Fibroblast of skin of left biceps (primary cell): ENCODE results near the gene GPR137B.
"Not testable (repeated sequence)": the region's sequence is repeated elsewhere in the genome, so short reads cannot be mapped to it uniquely, and the experiment has no call there.

Source experiments
- DNase-seq, 2 experiments: peaks; one replicate each; pipeline ENCODE4 v3.0.0-alpha.2; 2013; ENCODE audit warnings: low read depth in 2 of 2

GPR137B gene

DNA sequence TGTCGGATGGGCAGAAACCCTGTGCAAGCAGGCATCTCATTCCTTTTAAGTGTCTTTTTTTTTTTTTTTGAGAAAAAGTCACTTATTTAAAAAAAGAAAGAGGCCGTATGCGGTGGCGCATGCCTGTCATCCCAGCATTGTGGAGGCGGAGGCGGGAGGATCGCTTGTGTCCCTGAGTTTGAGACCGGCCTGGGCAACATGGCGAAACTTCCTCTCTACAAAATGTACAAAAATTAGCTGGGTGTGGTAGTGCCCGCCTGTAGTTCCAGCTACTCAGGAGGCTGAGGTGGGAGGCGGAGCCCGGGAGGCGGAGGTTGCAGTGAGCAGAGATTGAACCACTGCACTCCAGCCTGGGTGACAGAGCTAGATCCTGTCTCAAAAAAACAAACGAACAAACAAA, 1.7 kb downstream of the GPR137B start:
- DNase-seq, result no peak

DNA sequence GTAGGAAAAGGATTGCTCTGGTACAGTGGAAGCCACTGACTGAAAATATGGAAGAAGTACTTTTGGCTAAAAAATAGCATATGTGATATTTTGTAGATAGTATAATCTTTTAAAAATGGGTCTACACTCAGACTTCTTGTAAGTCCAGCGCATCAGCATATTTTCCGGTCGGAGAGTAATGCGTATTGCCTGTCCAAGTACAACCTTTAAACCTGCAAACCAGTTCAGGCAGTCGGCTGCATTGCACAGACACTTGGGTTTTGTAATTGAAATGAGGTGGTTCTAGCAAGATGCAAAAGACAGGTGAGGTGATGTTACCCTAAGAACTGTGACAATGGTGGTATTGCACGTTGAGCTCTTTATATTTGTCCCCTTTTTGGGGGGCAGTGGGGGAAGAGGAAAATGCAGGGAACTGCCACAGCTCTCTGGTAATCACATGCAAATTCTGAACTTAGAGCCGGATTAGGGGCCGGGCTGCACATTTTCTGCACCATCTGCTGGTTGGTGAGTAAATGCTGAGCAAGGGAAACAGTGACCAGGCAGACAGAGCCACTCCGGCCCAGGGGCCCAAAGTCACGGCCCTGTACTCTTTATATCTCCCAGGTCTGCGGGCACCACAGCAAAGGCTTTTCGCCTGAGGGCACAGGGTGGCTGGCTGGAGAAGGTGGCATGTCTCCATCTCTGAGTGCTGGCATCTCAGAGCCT, 2.3 kb downstream of the GPR137B start:
- no peak for DNase-seq

DNA sequence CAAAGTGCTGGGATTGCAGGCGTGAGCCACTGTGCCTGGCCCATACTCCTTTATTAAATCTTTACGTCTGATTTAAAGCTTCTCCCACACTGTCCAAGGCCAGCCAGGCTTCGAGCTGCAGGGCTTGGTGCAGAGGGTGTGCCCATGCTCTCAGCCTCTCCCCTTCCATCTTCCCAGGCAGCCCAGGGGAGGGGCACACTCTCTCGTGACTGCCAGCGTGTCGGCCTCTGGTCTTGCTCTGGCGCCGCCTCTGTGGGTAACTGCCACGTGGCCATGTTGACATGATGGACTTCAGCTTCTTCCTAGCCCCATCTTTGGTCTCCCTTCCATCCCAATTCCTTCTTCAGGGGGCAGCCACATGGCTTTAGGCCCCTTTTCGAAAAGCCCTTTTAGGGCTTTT, 4.7 kb downstream of the GPR137B start:
- no peak for DNase-seq

DNA sequence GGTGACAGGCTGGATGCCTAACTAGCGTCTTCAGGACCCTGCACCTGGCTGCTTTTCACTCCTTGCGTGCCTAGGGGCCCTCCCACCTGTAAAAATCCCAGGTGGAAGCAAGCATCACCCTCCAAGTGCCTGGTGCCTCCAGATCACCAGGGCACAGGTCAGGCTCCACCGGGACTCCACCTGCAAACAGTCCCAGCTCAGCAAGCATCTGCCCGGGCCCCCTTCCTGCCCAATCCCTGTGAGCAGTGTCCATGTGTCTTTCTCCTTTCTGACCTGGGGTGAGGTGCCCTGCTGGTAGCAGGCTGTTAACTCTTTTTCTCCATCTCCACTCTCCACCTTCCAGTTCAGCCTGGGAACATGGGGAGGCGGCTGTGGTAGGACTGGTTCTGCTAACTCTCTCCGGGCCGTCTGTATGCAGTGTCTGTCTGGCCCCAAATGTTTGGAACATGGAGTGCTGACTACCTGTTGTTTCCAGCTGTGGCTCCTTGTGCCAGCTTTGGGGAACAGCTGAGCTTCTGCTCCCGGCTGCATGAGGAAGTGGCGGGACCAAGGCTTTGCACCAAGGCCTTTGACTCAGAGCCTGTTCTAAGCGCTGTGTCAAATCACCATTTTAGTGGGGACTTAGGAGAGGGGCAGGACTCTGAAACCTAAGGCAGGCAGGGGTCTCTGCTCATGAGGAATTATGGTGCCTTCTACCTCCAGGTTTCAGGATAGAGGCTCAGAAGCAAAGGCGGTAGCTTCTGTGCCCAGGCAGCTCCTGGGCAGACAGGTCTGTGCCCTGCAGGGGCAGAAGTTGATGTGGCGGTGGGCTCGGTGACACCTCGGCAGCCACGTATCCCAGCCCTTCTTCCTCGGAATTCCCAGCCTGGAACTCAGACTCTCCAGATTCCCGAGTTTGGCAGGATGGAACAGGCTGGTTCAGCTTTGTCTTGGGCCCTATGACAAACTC, 5.5 kb downstream of the GPR137B start:
- DNase-seq, result no peak

DNA sequence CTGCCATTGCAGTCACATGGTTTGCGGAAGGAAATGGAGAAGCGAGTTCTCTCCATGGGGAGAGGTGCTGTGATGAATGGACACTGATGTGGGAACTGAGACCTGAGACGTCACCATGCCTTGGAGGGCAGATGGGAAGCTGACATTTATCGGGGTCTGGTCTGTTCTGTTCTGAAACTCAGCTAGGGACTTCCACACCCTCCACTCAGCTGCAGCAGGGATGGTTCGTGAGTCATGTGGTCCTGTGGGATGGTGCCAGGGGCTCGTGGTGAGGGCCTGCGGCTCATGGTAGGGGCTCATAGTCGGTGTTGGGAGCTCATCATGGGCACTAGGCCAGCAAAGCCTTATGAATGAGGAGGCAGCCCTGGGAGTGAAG, 6.1 kb downstream of the GPR137B start:
- no peak for DNase-seq

DNA sequence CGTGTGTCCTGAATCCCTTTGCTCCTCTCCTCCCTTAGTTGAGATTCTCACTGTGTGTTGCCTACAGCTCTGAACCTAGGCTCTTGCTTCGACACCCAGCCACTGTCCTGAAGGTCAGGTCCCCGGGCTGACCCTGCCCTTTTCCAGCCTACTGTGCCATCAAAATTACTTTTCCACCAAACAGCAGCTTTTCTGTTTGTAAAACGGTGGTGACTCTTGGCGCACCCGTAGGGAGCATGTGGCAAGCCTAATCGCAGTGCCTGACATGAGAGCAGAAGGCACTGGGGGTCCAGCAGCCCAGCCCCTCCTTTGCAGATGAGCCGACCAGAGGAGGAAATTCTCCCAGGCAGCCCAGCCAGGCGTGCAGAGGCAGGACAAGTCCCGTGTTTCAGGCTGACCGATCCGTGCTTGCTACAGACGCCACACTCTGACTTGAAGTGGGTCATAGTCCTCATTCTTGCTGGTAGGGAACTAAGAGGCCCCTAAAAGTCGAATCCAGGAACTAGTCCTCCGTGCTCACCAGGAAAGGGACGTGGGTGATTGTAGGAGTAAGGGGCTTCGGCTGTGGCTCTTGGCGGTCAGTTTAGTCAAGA, 6.8 kb downstream of the GPR137B start:
- DNase-seq, result no peak

DNA sequence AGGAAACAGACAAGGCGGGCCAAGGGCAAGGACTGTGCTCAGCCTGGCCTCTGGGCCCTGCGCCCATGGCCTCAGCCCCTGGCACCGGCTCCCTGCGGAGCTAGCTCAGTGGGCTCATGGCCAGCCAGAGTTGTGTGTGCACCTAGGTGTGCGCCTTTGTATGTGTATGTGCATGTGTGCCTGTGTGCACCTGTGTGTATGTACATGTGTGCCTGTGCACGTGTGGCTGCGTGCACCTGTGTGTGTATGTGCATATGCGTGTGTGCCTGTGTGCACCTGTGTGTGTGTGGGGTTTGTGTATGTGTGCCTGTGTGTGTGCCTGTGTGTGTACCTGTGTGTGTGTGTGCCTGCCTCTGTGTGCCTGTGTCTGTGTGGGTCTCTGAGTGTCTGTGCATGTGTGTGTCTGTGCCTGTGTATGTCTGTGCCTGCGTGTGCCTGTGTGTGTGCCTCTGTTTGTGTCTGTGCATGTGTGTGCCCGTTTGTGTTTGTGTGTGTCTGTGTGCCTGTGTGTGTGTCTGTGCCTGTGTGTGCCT, 7.4 kb downstream of the GPR137B start:
- DNase-seq, result no peak

DNA sequence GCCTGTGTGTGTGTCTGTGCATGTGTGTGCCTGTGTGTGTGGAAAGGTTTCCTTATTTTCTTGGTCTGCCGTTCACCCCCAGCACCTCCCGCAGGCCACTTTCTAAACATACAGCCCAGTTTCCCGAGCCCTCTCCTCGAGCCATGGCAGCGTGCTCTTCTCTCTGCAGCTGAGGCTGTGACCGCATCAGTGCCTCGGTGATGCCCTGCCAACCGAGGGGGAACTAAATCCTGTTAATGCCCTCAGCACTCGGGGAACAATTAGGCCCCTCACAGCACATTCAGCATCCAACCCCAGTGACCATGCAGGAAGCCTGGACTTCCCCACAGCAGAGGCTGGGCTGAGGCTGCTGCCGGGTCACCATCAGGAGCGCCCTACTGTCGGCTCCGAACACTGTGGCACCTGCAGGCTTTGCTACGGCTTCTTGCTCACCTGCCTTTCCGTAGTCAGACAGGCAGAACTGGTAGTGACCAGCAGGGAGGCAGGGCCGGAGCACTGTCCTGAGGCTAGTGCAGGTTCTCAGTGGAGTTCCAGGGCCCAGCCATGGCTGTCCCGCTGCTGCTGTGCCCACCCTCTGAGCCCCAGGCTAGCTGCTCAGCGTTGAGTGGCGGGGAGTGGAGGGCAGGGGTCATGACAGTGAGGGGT, 8.1 kb downstream of the GPR137B start:
- DNase-seq, result no peak

DNA sequence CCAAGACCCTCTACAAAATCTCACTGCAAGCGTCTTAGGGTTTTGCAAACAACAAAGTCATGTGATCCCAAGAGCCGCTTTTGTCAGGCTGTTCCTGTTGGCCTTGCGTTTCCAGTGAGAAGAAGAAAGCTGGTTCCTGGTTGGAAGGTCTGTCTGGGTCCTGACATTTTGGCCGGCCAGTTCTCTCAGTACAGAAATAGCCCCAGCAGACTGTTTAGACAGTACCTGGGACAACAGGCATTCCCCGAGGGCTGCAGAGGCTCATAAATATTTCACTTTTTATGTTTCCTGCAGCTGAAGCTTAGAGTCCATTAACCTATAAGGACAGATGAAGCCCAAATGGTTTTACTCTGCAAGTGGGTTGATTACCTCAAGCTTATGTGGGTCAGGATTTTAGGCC, 8.6 kb downstream of the GPR137B start:
- DNase-seq, result no peak

DNA sequence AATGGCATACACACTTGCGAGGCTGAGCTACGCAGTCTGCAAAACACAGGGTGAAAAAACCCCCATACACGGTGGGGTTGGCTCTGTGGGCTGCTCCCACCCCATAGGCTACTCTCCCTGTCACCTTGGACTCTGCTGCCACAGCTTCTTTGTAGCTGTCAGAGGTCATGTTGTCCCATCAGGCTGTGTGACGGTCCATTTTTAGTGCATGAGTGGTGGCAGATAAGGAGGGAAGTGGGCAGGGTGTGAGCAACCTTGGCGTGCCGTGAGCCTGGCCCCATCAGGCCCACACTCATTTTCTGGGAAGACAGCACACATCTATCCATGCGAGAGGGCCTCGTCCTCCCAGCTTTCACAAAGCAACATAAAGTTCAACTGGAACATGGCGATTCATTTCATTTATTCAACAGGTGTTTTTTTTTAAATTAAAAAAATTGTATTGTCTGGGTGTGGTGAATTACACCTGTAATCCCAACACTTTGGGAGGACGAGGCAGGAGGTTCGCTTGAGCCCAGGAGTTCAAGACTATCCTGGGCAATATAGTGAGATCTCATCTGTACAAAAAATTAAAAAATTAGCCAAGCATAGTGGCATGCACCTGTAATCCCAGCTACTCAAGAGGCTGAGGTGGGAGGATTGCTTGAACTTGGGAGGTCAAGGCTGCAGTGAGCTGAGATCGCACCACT, 9.5 kb downstream of the GPR137B start:
- no peak for DNase-seq

DNA sequence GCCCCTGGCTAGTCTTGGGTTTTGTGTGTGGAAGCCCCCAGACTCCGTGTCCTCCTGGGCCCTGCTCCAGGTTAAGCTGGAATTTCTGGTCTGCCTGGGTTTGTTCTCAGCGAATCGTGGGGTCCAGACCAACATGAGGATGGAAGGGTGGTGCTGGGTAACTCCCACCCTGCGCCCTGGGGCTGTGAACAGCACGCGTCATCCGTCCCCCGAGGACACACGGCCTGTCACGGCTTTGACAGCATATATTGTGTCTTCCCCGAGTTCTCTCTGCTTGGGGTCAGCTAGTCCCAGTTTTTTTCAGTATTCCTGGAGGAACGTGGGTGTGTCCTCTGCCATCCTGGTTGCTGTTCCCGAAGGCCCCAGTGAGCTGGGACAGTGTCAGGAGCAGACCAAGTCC, 11.8 kb downstream of the GPR137B start:
- no peak for DNase-seq

DNA sequence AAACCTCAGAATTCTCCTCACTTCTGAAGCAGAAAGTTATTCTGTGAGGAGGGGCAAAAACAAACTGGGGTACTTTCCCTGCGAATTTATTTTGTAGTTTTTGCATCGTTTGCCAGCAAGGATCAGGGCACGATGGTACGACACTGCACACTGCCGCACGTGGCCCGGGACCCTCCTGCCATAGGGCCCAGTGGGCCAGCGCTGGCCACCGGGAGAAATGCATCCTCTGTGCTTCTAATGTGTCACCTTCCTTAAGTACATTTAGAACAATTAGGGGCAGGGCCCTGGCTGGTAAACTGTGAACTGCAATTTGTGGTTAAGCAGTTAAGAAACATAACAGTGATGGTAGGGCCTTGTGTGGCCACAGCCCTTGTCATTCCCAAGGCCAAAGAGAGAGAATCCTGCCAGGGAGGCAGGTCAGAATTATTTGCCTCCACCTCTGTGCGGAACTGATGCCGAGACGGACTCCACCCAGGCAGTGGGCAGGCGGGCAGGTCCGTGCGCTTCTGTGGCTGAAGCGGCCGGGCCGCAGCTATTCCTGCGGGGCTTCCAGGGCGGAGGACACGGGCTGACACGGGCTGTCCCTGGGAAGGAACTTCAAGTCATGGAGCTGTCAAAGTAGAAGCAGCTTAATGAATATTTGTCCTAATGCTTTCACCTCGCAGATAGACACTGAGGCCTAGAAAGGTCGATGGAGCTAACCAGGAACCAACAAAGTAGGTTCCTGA, 12.5 kb downstream of the GPR137B start:
- DNase-seq, result no peak

DNA sequence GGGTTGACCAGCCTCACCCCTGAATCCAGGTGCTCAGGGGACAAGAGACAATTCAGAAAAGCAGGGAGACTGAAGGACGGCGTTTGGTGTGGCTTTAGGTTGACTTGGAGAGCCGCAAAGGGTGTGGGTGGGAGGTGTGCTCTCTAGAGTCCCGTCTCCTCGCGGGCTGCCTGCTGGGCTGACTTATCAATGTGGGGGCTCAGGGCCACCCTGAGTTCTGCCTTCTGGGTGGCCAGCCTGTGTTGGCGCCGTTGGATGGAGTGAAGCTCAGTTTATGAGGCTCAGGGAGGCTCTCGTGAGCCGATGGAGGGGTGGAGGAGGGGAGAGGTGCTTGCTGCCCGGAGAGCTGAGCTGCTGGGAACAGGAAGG, 13.0 kb downstream of the GPR137B start:
- DNase-seq, result no peak

DNA sequence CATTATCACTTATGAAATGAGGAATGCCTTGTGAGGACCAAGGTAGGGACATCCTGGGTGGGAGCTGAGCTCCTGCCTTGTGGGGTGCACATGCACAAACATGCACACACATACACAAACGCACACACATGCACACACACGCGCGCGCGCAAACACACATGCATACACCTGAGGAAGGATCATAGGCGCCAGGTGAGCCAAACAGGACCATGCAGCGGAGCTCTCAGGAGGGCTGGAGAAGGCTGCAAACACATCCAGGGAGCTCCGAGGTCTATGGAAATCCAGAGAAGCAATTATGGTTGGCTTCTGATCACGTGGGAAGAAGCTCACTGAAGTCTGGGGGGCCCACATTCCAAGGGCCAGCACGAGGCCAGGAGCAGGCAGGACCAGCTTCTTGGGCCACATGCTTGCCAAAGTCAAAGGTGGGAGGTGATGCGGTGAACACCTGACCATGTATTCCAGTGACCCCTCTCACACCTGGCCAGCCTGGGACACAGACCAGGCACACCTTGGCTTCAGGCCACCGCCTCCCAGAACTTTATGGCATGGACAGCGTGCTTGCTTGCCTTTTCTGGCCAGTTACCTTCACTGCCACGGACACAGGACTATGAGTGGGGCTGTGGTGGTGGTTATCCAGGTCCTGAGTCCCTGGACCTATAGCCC, 13.6 kb downstream of the GPR137B start:
- DNase-seq, result no peak

DNA sequence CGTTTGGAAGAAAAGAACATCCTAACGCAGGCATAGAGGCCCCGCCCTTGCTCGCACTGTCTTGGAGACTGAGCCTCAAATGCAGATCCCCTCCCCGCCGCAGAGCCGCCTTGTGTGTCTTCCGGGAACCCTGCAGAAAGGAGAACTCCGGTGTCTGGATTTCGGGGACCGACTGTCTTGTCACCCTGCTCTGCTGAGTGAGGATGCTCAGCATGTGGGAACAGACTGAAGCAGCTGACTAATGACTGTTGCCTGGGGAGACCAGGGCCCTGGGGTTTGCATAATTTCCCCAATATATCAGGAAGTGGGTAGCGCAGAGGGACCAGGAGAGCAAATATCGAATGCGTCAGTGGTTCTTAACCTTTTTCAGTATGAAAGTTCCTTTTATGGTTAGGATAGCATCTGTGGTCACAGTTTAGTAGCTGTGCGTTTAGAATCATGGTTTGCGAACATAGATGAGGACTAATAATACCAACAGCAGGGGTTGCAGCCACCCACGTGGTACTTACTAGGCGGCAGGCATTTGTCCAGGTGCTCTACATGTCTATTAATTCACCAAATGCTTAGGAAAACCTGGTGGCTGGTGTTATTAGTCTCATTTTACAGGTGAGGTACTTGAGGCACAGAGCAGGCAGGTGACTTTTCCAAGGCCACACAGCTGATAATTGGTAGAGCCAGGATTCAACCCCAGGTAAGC, 14.3 kb downstream of the GPR137B start:
- no peak for DNase-seq

DNA sequence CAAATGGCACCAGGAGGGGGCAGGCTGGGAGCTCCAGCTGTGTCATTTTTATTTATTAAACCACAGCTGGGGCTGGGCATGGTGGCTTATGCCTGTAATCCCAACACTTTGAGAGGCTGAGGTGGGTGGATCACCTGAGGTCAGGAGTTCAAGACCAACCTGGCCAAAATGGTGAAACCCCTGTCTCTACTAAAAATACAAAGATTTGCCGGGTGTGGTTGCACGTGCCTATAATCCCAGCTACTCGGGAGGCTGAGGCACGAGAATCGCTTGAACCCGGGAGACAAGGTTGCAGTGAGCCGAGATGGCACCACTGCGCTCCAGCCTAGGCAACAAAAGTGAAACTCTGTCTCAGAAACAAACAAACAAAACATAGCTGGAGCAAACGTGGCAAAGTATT, 15.7 kb downstream of the GPR137B start:
- DNase-seq, result not testable (repeated sequence)

DNA sequence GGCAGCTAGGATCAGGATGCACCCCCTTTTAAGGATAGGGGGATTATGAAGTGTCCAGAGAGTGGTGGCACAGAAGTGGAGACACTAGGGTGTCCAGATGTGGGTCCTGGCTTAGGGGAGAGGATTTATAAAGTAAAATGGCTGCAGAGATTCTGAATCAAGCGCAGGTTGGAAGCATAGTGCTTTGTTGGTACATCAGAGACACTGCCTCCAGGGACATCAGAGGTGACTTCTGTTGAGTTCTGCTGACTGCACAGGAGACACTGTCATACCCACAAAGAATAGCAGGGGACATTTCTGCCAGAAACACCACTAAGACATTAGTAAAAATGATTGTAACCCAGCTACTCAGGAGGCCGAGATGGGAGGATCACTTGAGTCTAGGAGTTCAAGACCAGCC, 16.4 kb downstream of the GPR137B start:
- no peak for DNase-seq

DNA sequence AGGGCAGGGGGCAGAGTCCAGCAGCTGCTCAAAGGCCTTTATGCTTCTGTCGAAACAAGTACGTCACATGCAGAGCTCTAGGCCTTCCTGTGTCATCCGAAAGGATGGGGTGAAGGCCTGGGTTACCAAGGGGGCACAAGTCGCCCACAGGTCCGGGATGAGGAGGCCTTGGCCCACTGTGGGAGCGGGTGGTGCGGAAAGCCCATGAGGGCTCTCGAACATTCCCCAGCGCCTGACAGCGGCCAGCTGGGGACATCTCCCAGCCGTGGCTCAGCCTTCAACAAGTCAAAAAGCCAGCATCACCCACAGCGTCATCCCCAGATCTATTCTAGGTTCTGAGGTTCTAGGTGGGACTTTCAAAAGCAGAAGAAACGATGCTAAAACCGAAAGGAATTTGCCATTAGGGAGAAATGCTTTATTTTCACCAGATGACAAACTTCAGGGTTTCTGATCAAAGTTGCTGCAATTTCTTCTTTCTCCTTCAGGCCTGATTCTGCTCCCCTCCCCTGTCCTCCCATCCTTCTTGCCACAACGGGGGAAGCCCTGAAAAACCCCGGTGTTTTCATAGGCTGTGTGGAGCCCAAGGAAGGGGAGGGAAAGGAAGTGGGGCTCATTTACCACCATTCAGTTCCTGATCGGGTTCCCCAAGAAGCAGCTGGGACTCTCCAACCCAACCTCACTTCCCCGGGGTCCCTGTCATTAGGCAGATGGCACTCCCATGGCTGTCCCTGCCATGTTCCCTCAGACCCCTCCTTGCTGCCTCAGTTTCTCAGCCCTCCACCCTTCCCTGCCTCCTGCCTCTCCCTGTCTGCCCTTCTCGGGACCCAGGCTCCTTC, 17.6 kb downstream of the GPR137B start:
- DNase-seq, result no peak
